Measurements from ENCODE around the gene GGT7.
"Not testable (repeated sequence)": the region's sequence is repeated elsewhere in the genome, so short reads cannot be mapped to it uniquely, and the experiment has no call there.

The GGT7 gene

DNA sequence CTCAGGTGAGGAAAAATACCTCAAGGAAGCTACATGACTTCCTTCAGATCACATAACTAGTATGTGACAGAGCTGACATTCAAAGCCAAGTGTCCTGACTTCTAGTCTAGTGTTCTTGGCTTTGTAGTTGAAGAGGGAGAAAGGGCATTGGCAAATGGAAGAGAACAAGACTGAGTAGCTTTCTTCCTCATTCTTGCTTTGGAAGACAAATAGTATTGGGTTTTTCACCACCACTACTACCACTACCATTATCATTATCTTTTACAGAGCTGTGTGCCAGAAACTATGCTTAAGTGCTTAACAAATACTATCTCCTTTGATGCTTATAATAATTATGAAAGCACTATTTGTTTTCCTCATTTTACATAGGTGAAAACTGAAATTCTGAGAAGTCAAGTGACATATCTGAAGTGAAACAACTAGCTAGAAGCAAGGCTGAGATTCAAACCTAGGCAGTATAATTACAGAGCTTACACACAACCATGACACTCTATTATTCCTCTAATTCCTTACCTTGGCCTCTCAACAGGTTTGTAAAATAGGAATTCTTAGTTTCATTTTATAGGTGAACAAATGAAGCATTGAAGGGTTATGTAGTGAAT, 10.5 kb upstream of the GGT7 start:
- in situ Hi-C loops (cut with MboI; ENCODE audit: low sequenced_read_pairs) = no loop called here

DNA sequence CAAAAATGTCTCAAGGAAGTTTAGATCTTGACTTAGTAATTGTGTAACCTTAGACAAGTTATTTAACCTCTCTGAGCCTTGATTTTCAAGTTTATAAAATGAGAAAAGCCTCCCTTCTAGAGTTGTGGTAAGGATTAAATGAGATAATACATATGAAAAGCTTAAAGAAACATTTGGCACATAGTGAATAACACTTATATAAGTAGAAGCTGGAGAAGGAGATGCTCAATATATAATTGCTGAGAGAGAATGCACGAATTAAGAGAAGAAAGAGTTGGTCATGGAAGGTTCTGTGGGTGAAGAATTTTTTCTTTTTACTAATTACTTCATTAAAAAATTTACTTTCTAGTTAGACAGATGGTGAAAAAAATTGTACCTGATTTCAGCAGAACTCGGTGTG, 9.0 kb upstream of the GGT7 start:
- in situ Hi-C loops (cut with MboI; ENCODE audit: low sequenced_read_pairs) = no loop called here

- in situ Hi-C loops (cut with MboI; ENCODE audit: low sequenced_read_pairs) = not testable (repeated sequence)
These were observed 8.3 kb upstream of the GGT7 start for GRCh38 chr20:34880971-34881370.

DNA sequence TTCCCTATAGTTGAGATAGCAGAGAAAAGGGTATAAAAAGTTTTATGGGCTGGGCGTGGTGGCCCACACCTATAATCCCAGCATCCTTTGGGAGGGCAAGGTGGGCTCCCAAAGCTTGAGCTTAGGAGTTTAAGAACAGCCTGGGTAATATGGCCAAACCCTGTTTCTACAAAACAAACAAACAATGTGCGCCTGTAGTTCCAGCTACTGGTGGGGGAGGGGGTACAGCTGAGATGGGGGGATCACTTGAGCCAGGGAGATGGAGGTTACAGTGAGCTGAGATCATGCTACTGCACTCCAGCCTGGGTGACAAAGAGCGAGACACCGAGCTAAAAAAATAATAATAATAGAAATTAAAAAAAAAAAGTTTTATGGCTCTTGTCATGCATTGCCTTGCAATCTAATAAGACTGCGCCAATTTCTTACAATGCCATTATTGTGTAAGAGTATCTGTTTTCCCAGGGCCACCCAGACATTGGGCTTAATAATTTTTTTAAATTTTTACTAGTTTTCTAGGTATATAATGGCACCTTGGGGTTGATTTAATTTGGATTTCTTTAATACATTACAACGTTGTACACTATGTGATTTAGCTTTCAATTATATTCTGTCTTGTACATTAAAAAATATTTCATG, 7.7 kb upstream of the GGT7 start:
- in situ Hi-C loops (cut with MboI; ENCODE audit: low sequenced_read_pairs) = no loop called here

GRCh38 chr20:34876406-34877282, 4.0 kb upstream of the GGT7 start, which contains the start of gene ACSS2:
TSS of gene ACSS2 (plus strand) at chr20:34876612. CDS start at chr20:34876646, 34 bp downstream.
- in situ Hi-C loops (cut with MboI; ENCODE audit: low sequenced_read_pairs) = no loop called here

DNA sequence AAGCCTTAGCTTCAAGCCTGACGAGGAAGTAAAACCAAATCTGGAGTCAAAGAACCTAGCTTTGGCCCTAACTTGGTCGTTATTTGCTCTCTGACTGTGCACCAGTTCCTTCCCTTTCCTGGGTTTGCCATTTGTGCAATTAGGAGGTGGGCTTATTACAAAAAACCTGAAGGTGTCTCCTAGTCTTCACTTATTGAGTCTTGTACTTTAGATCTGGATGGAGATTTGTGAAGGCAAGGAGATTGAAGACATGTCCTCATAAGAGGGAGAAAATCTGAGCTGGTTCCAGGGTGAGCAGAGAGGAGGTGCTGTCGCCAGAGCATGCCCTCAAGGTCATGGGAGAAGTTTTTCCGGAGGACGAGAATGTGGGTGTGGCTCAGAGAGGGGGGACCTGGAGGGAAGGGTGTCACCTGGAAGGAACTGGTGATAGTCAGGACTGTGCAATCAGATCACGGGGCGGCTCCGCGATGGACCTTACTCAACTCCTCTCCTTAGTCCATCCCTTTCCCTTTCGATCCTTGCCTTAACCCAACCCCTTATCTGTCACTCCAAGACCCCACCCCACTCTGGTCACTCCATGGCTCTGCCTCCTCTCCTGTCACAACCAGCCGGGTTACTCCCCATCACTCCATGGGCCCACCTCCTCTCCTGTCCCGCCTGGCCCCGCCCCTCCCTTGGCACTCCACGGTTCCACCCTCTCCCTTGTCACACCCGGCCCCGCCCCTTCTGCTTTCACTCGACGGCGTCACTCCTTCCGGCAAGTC, 3.2 kb upstream of the GGT7 start:
- in situ Hi-C loops (cut with MboI; ENCODE audit: low sequenced_read_pairs) = no loop called here

GRCh38 chr20:34874094-34874654, 1.5 kb upstream of the GGT7 start:
- in situ Hi-C loops (cut with MboI; ENCODE audit: low sequenced_read_pairs) = loop anchor here (5.0 to 25.0 kb wide), 2 partner anchors 83 to 388 kb away; partner anchors contain the start of genes GSS and MYH7B

DNA sequence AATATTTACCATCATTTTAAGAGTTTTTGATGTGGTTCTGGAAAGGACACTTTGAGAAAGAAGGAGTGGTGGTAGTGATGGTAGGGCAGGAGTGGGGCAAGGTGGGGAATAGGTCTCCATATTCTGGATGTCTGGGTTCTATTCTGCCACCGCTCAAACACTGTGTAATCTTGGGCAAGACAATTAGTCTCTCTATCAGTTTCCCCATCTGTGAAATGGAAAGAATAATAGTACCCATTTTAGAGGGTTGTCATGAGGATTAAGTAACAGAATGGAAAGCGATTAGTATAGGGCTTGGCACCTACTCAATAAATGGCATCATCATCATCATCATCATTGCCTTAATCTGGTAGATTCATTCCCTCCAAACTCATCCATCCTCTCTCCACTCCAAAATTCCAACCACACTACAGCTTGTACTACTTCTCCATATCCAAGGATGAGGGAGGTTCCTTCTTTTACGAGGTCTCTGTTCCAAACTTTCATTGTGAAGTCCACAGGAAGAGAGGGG, 982 bp upstream of the GGT7 start:
- in situ Hi-C loops (cut with MboI; ENCODE audit: low sequenced_read_pairs) = loop anchor here (5.0 to 25.0 kb wide), 2 partner anchors 84 to 389 kb away; partner anchors contain the start of genes GSS and MYH7B

DNA sequence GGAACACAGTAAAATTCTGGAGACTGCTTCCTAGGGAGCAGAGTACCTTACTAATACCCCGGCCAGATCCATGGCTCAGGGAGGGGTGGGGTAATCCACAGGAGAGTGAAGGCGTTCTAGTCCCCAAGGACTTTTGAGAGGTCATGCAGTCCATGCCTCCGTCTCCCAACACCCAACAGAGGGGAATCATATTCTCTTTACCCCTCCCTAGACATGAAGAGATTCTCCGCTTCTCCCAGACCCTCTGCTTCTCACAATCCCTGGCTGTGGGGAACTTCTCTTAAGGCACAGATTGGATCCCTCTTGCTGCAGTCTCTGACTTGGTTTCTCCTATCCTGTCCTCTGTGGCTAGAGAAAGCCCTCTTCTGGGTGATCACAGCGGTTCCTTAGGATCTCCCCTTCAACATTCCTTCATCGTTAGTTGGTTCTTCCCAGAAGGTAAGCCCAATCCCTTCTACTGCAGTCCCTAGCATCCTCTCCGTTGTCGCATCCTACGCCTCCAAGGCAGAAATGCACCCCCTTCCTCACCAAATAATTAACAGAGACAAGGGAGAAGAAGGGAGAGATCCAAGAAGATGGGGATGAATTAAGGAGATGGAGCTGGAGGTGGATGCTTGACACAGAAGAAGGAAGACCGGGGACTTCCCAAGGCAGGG, 562 bp downstream of the GGT7 start:
- in situ Hi-C loops (cut with MboI; ENCODE audit: low sequenced_read_pairs) = loop anchor here (5.0 to 25.0 kb wide), 2 partner anchors 85 to 390 kb away; partner anchors contain the start of genes GSS and MYH7B

DNA sequence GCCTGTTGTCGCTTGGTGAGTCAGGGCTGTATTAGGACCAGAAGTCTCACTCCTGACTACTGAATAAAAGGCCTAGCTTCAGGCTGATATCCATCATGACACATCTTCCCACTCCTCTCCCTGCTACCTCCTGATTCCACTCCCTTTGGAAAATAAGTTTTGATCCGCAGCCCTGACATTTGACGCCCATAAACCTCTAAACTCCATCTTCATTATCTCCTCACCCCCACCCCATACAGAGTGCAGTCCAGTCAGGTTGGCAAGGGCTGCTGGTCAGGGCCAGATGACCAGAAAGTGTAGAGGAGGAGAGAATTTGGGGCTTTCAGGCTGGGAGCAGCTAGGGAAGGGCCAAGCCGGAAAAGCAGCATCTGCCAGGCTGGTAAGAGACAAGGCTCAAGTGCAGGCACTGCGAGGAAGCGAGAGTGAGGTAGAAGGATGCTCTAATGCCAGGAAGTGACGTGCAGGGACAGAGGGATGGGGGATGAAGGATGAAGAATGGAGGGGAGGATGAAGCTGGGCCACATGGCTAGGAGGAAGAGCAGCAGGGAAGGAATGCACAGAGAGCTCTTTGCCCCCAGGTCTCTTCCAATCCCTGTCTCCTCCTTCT, 1.2 kb downstream of the GGT7 start:
- in situ Hi-C loops (cut with MboI; ENCODE audit: low sequenced_read_pairs) = loop anchor here (5.0 to 25.0 kb wide), 2 partner anchors 86 to 391 kb away; partner anchors contain the start of genes GSS and MYH7B

GRCh38 chr20:34864216-34864615, 8.4 kb downstream of the GGT7 start:
- in situ Hi-C loops (cut with MboI; ENCODE audit: low sequenced_read_pairs) = loop anchor here (25.0 kb wide), 1 partner anchor 398 kb away; no protein-coding TSS in a partner anchor

- in situ Hi-C loops (cut with MboI; ENCODE audit: low sequenced_read_pairs) = loop anchor here (25.0 kb wide), 1 partner anchor 399 kb away; no protein-coding TSS in a partner anchor
These were observed 9.2 kb downstream of the GGT7 start for GRCh38 chr20:34863421-34863965.

GRCh38 chr20:34862724-34863123, 9.9 kb downstream of the GGT7 start:
- in situ Hi-C loops (cut with MboI; ENCODE audit: low sequenced_read_pairs) = loop anchor here (25.0 kb wide), 1 partner anchor 400 kb away; no protein-coding TSS in a partner anchor

- in situ Hi-C loops (cut with MboI; ENCODE audit: low sequenced_read_pairs) = loop anchor here (25.0 kb wide), 1 partner anchor 401 kb away; no protein-coding TSS in a partner anchor
These were observed 11.1 kb downstream of the GGT7 start for GRCh38 chr20:34861386-34862084.

- in situ Hi-C loops (cut with MboI; ENCODE audit: low sequenced_read_pairs) = loop anchor here (25.0 kb wide), 1 partner anchor 402 kb away; no protein-coding TSS in a partner anchor
These were observed 12.7 kb downstream of the GGT7 start for GRCh38 chr20:34859826-34860545.

DNA sequence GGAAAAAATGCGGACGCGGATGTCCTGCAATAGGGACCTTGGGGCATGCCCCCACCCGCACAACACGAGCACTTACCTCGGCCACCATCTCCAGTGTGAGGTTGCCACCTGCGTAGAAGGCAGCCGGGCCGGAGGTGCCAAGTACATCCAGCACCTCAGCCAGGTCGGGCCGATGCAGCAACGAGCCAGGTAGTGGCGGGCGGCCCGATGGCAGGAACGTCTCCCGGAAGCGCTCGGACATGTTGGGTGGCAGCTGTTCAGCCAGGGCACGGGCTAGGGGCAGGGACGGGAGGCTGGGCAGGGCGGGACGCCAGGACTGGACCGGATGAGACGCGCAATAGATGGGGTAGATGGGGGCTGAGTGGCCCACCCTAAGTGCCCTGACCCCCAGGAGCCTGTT, 13.3 kb downstream of the GGT7 start:
- in situ Hi-C loops (cut with MboI; ENCODE audit: low sequenced_read_pairs) = loop anchor here (25.0 kb wide), 1 partner anchor 403 kb away; no protein-coding TSS in a partner anchor

DNA sequence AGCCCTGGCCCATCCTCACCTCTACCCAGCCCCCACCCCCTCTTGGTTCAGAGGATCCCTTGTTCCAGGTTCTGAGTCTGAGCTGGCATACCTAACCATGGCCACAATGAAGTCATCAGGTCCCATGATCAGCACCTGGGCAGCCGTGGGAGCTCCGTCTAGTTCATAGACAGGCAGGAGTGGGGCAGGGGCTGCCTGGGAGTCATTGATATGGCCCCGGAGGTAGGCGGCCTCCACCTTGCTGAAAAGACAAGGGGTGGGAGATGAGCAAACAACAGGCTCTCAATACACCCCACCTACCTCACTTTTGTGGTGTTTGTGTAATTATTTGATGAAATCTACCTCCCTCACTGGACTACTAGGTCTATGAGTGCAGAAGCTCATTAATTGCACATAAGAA, 20.4 kb downstream of the GGT7 start:
- in situ Hi-C loops (cut with MboI; ENCODE audit: low sequenced_read_pairs) = loop anchor here (25.0 kb wide), 1 partner anchor 410 kb away; no protein-coding TSS in a partner anchor
